ENCODE data around the gene CACNA1B.
A peak's percentile ranks its signal among the peaks of the same experiment; 100 is the strongest.

CACNA1B gene

DNA sequence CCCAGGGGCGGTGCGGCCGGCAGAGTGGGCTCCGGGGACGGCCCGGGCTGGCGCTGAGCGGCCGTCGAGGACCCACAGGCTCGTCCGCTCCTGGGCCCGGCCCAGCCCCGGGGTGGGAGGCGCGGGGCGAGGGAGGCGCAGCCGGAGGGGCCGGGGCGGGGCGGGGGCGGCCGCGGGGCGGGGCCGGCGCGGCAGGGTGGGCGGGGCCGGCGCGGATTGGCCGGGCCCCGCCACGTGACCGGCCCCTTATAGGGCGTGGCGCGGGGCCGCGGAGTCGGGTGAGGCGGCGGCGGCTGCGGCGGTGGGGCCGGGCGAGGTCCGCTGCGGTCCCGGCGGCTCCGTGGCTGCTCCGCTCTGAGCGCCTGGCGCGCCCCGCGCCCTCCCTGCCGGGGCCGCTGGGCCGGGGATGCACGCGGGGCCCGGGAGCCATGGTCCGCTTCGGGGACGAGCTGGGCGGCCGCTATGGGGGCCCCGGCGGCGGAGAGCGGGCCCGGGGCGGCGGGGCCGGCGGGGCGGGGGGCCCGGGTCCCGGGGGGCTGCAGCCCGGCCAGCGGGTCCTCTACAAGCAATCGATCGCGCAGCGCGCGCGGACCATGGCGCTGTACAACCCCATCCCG lies at the start of gene CACNA1B:
Gene CACNA1B, plus strand, starts transcription at position 277 of the 617 bp plus-strand sequence. Its CDS starts 152 bp downstream, at position 429.
- peak in 2 of 3 donors; percentile 16 to 47 for DNase-seq

DNA sequence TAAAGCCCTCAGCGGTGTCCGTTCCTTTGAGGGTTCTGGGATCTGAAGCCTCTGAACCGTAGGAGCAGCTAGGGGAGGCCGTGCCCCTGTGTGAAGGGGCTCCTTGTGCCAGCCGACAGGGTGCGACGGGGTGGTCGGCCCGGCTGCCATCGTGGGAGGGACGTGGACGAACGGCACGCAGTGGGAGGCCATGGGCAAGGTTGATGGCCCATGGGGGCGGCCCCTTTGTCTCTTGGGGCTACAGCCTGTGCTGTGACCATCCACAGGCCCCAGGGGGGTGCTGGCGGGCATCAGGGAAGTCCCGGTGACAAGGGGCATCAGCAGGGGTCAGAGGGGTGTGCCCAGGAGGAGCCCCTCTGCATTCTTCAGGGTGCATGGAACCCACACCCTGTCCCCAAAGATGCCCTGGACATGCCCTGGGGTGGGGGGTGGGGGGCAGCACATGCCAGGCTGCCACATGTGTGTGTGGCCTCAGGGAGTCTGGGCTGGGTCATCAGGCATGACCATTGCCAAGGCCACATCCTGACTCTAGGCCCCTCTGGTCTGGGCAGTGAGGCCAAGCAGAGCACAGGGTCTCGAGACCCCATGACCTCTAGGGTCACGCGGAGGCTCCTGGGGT lies 49.6 kb upstream of the CACNA1B start:
- peak in 1 of 3 donors; percentile 13 for DNase-seq

DNA sequence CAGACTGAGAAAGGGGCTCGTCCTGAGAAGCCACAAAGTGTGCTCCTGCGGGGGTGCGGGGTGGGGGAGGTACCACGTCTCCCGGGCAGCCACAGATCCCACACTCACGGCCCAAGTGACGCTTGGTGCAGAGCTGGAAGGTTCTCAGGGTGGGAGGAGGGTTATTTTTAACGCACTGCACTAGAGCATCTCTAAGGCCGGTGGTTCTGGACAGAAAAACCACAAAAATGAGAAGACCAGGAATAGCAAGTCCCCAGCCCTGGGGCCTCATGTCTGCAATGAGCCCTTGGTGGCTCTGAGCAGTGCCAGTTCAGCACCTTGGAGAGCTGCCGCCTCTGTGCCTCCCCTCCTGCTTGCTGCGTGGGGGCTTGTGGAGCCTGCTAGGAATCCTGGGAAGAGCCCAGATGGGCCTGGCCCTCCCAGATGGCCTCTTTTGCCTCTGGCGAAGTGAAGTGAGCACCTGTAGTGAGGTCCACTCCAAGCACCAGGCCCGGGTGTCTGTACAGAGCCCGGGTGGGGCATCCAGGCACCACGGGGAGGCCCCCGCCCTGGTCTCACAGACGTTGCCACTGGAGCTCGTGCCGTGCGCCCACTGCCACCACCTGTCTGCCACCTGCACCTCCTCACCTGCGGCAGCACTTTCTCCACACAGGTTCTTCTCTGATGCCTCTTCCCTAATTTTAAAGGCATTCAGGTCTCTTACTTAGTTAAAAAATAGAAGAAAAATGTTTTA lies 48.9 kb upstream of the CACNA1B start:
- peak; percentile 3 to 25 (median 14) for DNase-seq

- peak in 1 of 3 donors; percentile 7 for DNase-seq
Observed at GRCh38 chr9:137829260-137829996, 48.2 kb upstream of the CACNA1B start.

- DNase-seq = peak in 1 of 3 donors; percentile 9
Observed at GRCh38 chr9:137832191-137832700, 45.3 kb upstream of the CACNA1B start.

GRCh38 chr9:137832830-137833590 lies 44.6 kb upstream of the CACNA1B start:
- DNase-seq = peak in 1 of 3 donors; percentile 13

GRCh38 chr9:137833721-137834613 lies 43.6 kb upstream of the CACNA1B start:
- peak in 1 of 3 donors; percentile 13 for DNase-seq

GRCh38 chr9:137834846-137835546 lies 42.6 kb upstream of the CACNA1B start:
- DNase-seq = peak in 1 of 3 donors; percentile 15

DNA sequence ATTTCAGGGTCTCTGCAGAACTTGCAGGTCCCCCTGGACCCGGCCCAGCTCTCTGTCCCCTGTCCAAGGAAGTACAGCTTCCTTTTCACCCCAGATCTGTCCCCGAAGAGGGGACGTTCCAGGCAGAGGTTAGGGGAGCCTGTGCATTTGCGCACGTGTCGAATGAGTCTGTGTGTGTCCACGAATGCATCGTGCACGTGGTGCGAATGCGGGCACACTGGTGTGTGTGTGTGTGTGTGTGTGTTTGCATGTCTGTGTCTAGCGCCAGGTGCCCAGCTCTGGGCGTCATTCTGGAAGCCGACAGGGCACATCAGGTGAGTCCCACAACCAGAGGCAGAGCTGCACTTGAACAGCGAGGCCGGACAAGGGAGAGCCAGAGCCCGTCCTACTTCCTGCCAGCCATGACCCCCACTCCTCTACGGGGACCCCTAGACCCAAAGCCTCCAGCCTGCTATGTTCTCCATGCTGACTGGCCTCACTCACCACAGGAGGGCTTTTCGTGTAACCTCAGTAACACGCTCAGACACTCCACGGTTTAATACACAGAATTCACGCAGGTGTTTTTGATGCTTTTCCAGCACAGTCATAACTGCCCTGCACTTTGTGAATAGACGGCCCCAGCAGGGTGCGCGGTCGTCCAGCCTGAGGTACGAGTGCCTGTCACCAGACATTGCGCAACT lies 41.3 kb upstream of the CACNA1B start:
- DNase-seq = no peak

DNA sequence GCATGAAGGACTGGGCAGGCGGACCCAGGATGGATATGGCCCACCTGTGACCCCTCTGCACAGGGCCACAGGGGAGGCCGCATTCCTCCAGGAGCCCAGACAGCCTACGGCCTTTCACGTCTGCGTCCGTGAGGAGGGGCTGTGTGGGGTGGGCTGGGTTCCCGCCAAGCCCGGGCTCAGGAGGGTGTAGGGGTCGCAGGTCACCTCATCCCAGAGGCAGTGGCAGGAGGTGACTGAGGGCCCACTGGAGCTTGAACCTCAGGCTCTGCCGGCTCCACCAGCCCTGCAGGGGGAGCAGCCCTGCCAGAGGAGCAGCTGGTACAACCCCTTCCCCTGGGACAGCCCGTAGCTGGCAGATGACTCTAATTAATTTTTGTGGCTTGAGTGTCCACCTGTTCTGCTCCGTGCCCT lies 40.7 kb upstream of the CACNA1B start:
- no peak for DNase-seq

DNA sequence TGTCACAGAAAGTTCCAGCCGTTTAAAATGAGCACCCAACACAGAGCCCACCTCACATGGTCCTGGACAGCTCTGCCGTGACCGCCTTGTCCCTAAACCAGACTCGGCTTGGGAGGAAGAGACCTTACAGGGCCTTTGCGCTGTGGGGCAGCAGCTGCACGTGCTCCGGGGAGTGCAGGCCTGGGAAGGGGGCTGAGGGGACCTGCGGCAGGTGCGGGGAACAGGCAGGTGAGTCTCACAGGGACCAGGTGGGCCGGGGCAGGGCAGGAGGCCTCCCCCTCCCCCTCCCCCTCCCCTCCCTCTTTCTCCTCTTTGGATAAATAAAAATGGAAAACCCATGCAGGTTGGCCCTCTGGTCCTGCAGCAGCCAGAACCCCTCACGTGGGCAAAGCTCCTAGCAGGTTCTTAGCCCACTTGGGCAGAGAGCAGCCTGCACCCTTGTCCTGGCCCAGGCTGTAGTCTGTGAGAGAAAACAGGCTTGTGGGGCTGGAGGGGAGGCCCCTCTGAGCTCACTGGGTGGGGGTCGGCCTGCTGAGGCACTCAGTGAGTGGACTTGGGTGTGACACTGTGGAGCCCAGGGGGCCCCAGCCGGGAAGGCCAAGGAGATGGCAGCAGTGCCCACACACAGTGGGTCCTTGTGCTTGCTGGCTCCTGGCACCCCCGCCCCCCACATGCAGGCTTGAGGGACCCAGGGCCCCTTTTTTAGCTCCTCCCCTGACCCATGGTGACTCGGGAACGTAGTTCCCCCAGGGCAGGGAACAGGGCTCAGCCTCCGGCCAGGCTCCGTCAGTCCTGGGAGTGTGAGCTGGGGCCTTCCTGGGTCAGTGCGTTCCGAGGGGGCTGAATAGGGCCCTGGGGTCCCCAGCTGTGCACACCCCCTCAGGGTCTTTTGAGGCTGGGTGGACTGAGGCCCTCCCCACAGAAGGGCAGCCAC lies 40.0 kb upstream of the CACNA1B start:
- DNase-seq = peak in 1 of 3 donors; percentile 9

DNA sequence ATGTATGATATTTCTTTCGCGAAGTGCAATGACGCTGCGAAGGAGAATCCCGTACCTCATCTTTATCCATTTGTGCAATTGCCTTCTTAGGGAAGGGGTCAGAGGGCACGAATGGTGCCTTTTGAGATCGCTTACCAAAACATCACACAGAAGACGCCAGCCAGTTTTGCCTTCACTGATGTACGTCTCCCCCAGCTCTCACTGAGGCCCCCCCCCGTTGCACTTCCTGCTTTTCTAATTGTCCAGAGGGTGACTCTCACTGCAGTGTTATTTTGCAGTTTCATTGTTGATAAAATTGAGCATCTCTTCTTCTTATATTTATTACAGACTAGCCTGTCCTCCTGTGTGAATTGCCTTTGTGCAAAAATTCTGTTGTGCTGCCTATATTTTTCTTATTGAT lies 39.0 kb upstream of the CACNA1B start:
- no peak for DNase-seq

DNA sequence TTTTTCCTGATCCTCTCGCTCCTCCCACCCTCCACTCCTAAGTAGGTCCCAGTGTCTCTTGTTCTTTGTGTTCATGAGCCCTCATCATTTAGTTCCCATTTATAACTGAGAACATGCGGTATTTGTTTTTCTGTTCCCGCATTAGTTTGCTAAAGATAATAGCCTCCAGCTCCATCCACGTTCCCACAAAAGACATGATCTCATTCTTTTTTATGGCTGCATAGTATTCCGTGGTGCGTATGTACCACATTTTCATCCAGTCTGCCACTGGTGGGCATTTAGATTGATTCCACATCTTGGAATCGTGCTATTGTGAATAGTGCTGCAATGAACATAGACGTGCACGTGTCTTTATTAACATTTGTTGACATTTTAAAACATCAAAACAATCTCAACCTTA lies 34.2 kb upstream of the CACNA1B start:
- DNase-seq = no peak

DNA sequence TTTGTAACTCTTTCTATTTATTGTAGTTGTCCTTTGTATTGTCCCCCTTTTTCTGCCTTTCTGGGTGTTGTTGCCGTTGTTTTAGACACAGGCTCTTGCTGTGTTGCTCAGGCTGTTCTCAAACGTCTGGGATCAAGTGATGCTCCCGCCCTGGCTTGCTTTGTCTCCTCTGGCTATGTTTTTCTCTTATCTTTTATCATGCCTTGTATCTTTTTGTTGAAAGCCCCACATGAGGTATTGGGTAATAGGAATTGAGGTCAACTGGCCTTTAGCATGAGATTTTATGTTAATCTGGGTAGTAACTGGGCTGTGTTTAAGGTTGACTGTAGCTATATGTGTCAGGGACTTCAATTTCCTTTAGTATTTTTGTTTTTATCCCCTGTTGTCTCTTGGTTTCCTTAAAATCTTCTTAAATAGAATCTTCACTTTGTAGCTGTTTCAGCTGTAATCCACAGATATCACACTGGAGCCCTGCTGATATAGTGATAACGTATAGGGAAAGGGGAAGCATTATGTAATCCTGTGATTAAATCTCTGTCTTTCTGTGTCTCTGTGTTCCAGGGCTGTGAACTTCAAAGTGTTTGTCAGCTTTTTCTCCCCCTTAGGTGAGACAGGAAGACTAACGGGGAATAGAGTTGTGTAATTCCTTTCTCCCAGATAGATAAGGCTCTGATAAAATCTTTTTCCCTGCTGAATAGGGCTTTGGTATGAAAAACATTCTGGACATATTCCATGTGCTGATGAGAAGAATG lies 25.9 kb upstream of the CACNA1B start:
- DNase-seq = no peak

DNA sequence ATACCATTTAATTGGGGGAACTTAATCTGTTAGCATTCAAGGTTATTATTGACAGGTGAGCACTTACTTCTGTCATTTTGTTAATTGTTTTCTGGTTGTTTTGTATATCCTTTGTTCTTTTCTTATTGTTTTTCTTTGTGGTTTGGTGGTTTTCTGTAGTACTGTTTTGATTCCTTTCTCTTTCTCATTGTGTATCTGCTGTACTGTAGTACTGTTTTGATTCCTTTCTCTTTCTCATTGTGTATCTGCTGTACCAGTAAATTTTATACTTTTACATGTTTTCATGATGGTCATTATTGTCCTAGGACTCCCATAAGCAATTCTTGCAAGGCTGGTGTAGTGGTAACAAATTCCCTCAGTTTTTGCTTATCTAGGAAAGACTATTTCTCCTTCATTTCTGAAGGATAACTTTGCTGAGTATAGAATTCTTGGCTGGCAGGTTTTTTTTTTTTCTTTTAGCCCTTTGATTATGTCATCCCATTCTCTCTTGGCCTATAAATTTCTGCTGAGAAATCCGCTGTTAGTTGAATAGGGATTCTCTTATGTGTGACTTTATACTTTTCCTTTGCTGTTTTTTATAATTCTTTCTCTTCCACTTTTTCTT lies 24.1 kb upstream of the CACNA1B start:
- no peak for DNase-seq

- no peak for DNase-seq
Observed at GRCh38 chr9:137860361-137860760, 17.2 kb upstream of the CACNA1B start.

GRCh38 chr9:137865581-137866145 lies 11.9 kb upstream of the CACNA1B start:
- no peak for DNase-seq

Data from suppressor macrophage treated with lipopolysaccharide for 1 hour (primary cell).